CD4-positive, alpha-beta memory T cell (primary cell): Measurements from ENCODE around the gene HNRNPR. TPM values are rescaled to one million over a fixed set of nuclear protein-coding genes. Genes with fewer than 3 reads are reported as not detected.

Experiments
- CTCF ChIA-PET: fragments of 350-600 bp; sonication (Branson Sonifier 250); formaldehyde crosslinking; loops from one replicate; lab custom pipeline; 2021; ENCODE audit warnings: inconsistent platforms; ENCODE audit not compliant: partially characterized antibody; lab: Charles Lee
- POLR2A ChIA-PET: fragments of 350-600 bp; sonication (Branson Sonifier 250); formaldehyde crosslinking; loops from one replicate; lab custom pipeline; 2021; ENCODE audit not compliant: partially characterized antibody; lab: Charles Lee
- DNase-seq, 5 donors: peaks; one replicate each; pipeline versions ENCODE4 v3.0.0 to v3.0.0-alpha.2; 2020 to 2022; ENCODE audit warnings: mixed read lengths in 1 of 5
- H3K27ac ChIP-seq: one replicate; pipeline ENCODE4 v1.7.0; 2013; ENCODE audit warnings: low read depth, low read length
- H3K27me3 ChIP-seq: 2 replicates; pipeline ENCODE4 v1.7.0; 2013; ENCODE audit warnings: mild to moderate bottlenecking, low read length, moderate library complexity; ENCODE audit not compliant: insufficient read depth
- H3K36me3 ChIP-seq: 2 replicates; pipeline ENCODE4 v1.7.0; 2013; ENCODE audit warnings: mild to moderate bottlenecking, low read length, moderate library complexity; ENCODE audit not compliant: insufficient read depth
- H3K4me1 ChIP-seq: 2 replicates; pipeline ENCODE4 v1.7.0; 2013; ENCODE audit warnings: mild to moderate bottlenecking, low read length, moderate library complexity; ENCODE audit not compliant: insufficient read depth
- H3K4me3 ChIP-seq, 2 donors: one replicate each; pipeline ENCODE4 v1.7.0; 2013; ENCODE audit warnings: low read length in 2 of 2, mild to moderate bottlenecking in 1 of 2
- H3K9me3 ChIP-seq, 2 donors: one replicate each; pipeline ENCODE4 v1.7.0; 2013; ENCODE audit warnings: low read length in 2 of 2, control low read depth in 1 of 2; ENCODE audit not compliant: control insufficient read depth in 1 of 2
- H3K27ac Mint-ChIP-seq, 7 donors: one replicate each; pipeline ENCODE4 v1.8.0; 2020 to 2021; ENCODE audit warnings: mixed read lengths in 7 of 7, mild to moderate bottlenecking in 6 of 7, inconsistent platforms in 3 of 7, moderate library complexity in 3 of 7
- H3K27me3 Mint-ChIP-seq, 2 donors: one replicate each; pipeline ENCODE4 v1.8.0; 2020 to 2021; ENCODE audit warnings: mixed read lengths in 2 of 2
- H3K36me3 Mint-ChIP-seq, 2 donors: one replicate each; pipeline ENCODE4 v1.8.0; 2020 to 2021; ENCODE audit warnings: mixed read lengths in 2 of 2, inconsistent platforms in 1 of 2, mild to moderate bottlenecking in 1 of 2
- H3K4me1 Mint-ChIP-seq, 4 donors: one replicate each; pipeline ENCODE4 v1.8.0; 2020 to 2021; ENCODE audit warnings: mixed read lengths in 4 of 4, mild to moderate bottlenecking in 1 of 4
- H3K4me3 Mint-ChIP-seq, 8 donors: one replicate each; pipeline ENCODE4 v1.8.0; 2020 to 2021; ENCODE audit warnings: mixed read lengths in 8 of 8, mild to moderate bottlenecking in 7 of 8, moderate library complexity in 6 of 8, inconsistent platforms in 3 of 8
- H3K9me3 Mint-ChIP-seq, 8 donors: one replicate each; pipeline ENCODE4 v1.8.0; 2020 to 2021; ENCODE audit warnings: mixed read lengths in 8 of 8, mild to moderate bottlenecking in 5 of 8, inconsistent platforms in 3 of 8, moderate library complexity in 1 of 8
- intact Hi-C: fragments of 100-400 bp; cut with micrococcal nuclease; formaldehyde crosslinking; loops from one replicate; pipeline ENCODE4 v1.15.1; 2023
- polyA plus RNA-seq, 2 donors: library from polyadenylated mRNA; unstranded; fragments of 300-500 nt; fragmentation: Illumina TruSeq; gene quantifications; one replicate each; pipeline ENCODE4 v1.2.3, GENCODE V29; 2021
- total RNA-seq, 2 experiments: library from RNA; stranded (reverse); gene quantifications; one replicate each; pipeline ENCODE4 v1.2.3, GENCODE V29; 2021

HNRNPR gene
- 100 to 1,000 TPM; 115 to 124 TPM for total RNA-seq
- polyA plus RNA-seq, result 100 to 1,000 TPM; 181 to 194 TPM

DNA sequence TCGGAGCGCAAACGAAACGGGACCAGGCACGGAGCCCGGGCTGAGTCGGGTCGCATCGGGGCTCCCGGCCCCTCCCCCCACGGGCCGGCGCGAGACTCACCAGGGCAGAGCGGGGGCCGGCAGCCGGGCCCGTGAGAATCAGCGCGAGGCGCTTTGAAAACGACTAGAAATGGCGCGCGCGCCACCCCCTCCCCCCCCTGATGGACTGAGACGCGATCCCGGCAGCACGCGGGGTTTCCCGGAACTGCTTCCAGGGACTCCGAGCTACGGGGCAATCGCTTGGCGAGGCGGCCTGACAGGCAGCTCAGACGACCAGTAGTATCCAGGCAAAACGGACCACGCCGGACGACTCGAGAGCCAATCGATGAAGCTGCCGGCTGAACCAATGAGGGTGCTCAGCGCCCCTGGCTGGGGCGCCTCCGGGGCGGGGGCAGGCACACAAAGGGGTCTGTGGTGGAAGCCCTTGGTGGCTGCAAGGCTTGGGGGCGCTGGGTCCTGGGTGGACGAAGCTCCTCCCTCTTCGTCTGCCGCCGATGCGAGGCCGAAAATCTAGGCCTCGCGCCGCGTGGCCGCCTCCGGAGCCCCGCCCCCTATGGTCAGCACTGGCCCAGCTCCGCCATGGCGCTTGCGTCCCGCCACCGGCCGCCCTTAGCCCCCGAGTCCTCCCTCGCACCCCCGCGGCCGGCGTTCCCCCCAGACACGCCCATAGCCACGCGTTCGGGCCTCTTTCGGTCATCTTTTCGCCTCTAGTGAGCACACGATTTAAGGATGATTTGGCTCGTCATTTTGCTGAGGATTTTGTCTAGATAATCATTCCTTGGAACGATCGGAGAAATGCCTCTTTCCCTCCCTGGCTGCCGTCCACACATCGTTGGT lies at the start of gene HNRNPR:
Gene HNRNPR, minus strand, starts transcription at position 174 of the 876 bp plus-strand sequence. CDS start 3,276 bp downstream, outside the sequence.
- no peaks in the 10 kb centered on the region for H3K27me3 ChIP-seq
- intact Hi-C loops, result loop anchor here (1.0 to 5.0 kb wide), 4 partner anchors 24 to 275 kb away; partner anchors contain the start of gene E2F2
- peaks cover 0 to 2% (median 0%) of the 10 kb centered on the region in 8 donors for H3K9me3 Mint-ChIP-seq
- H3K36me3 Mint-ChIP-seq, result peaks cover 0 to 24% of the 10 kb centered on the region in 2 donors
- H3K36me3 ChIP-seq, result no peaks in the 10 kb centered on the region
- peak within 1 kb of the TSS; percentile 79 to 89 for H3K4me3 ChIP-seq
- peak within 1 kb of the TSS; percentile 75 for H3K27ac ChIP-seq
- DNase-seq, result peak; percentile 96 to 99 (median 98)
- peaks cover 35 to 53% (median 42%) of the 10 kb centered on the region in 4 donors for H3K4me1 Mint-ChIP-seq
- peak within 1 kb of the TSS; percentile 93 to 99 (median 96) for H3K27ac Mint-ChIP-seq
- H3K4me1 ChIP-seq, result peaks cover 42% of the 10 kb centered on the region
- no peaks in the 10 kb centered on the region for H3K9me3 ChIP-seq
- H3K27me3 Mint-ChIP-seq, result no peaks in the 10 kb centered on the region
- ChIA-PET CTCF (interaction anchor here (0.7 to 1.7 kb wide), 5 partner anchors 13 to 242 kb away, joined by 3 to 11 read pairs (median 3); no protein-coding TSS in a partner anchor), POLR2A (interaction anchor here (0.6 to 3.5 kb wide), 25 partner anchors 10 to 436 kb away, joined by 3 to 112 read pairs (median 4); partner anchors contain the start of genes ASAP3, E2F2, LUZP1 and RPL11)
- peak within 1 kb of the TSS; percentile 92 to 99 (median 98) for H3K4me3 Mint-ChIP-seq

DNA sequence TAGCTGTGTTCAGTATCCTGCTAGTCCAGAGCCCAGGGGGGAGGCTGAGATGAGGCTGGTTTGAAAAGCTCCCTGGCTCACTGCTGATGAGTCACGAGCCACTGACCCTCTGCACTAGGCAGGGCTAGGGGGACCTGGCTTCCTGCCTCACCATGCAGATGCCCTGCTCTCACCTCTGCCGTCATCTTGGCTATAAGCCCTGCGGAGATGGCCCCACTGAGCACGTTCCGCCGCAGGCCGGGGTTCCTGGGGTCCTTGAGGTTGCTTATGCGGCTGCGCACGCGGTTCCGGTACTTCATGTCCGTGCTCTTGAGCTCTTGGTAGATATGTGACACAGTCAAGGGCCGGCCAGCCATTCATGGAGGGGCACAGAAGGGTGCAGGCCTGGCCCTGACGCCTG lies 49.6 kb upstream of the HNRNPR start:
- no peak for DNase-seq
- H3K27me3 ChIP-seq, result no peaks in the 10 kb centered on the region
- H3K36me3 ChIP-seq, result no peaks in the 10 kb centered on the region
- no peaks in the 10 kb centered on the region for H3K9me3 ChIP-seq
- no peak overlapping the region for H3K27ac ChIP-seq
- H3K27ac Mint-ChIP-seq, result no peak overlapping the region
- no peak overlapping the region for H3K4me3 Mint-ChIP-seq
- peaks cover 7 to 9% of the 10 kb centered on the region in 2 donors for H3K36me3 Mint-ChIP-seq
- peaks cover 0 to 3% (median under 1%) of the 10 kb centered on the region in 4 donors for H3K4me1 Mint-ChIP-seq
- ChIA-PET CTCF (interaction anchor here (2.8 kb wide), 1 partner anchor 10 kb away, joined by 16 read pairs; no protein-coding TSS in a partner anchor), POLR2A (no interaction called here)
- H3K9me3 Mint-ChIP-seq, result no peaks in the 10 kb centered on the region
- no peaks in the 10 kb centered on the region for H3K4me1 ChIP-seq
- no peak overlapping the region for H3K4me3 ChIP-seq
- peaks cover 0 to 3% of the 10 kb centered on the region in 2 donors for H3K27me3 Mint-ChIP-seq
- intact Hi-C loops, result no loop called here

DNA sequence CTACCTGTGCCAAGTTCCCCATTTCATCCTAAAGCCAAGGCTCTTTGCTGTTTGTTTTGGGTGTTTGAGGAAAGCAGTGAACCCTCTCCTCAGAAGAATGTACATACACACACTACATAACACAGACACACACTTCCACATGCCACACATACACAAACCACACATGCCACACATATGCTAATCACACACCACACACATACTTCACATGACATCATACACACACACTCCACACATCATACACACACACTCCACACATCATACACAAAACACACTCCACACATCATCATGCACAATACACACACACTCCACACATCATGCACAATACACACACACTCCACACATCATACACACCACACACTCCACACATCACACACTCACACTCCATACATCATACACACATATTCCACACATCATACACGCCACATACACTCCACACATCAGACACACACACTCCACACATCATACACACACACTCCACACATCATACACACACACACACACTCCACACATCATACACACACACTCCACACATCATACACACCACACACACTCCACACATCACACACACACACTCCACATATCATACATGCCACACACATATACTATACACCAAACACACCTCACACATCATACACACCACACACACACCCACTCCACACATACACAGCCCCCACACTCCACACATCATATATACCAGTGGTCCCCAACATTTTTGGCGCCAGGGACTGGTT lies 48.2 kb upstream of the HNRNPR start:
- peaks cover 4 to 5% of the 10 kb centered on the region in 2 donors for H3K36me3 Mint-ChIP-seq
- H3K9me3 Mint-ChIP-seq, result no peaks in the 10 kb centered on the region
- no peak overlapping the region for H3K4me3 ChIP-seq
- CTCF ChIA-PET, result no interaction called here
- no peak for DNase-seq
- H3K27ac Mint-ChIP-seq, result no peak overlapping the region
- no peak overlapping the region for H3K4me3 Mint-ChIP-seq
- H3K9me3 ChIP-seq, result no peaks in the 10 kb centered on the region
- no peaks in the 10 kb centered on the region for H3K27me3 ChIP-seq
- H3K36me3 ChIP-seq, result no peaks in the 10 kb centered on the region
- intact Hi-C loops, result no loop called here
- POLR2A ChIA-PET, result no interaction called here
- no peaks in the 10 kb centered on the region for H3K4me1 ChIP-seq
- H3K4me1 Mint-ChIP-seq, result peaks cover 0 to 3% (median under 1%) of the 10 kb centered on the region in 4 donors
- H3K27ac ChIP-seq, result no peak overlapping the region
- peaks cover 0 to 3% of the 10 kb centered on the region in 2 donors for H3K27me3 Mint-ChIP-seq

DNA sequence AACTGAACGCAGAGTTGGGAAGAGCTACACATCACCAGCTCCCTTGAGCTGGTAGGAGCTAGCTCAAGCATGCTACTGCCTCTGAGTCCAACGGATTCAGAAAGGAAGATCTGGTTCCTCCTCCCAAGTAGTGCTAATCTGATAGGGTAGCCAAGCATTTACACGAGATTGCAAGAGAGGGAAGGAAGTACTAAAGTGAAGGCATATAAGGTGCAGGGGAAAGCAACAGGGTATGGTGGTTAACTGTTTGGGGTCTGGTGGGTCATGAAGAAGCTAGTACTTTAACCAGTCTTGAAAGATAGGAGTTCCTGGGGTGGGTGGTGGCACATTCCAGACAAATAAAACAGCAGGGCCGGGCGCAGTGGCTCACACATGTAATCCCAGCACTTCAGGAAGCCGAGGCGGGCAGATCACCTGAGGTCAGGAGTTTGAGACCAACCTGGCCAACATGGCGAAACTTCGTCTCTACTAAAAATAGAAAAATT lies 45.8 kb upstream of the HNRNPR start:
- intact Hi-C loops, result no loop called here
- Mint-ChIP-seq H3K36me3 (peaks cover 0 to 4% of the 10 kb centered on the region in 2 donors), H3K27me3 (peaks cover 0 to 3% of the 10 kb centered on the region in 2 donors), H3K4me1 (no peaks in the 10 kb centered on the region), H3K9me3 (no peaks in the 10 kb centered on the region), H3K4me3 (no peak overlapping the region), H3K27ac (peak overlapping the region in 1 of 7 donors; percentile 43)
- ChIA-PET CTCF (interaction anchor here (2.5 kb wide), 1 partner anchor 14 kb away, joined by 9 read pairs; no protein-coding TSS in a partner anchor), POLR2A (no interaction called here)
- H3K4me3 ChIP-seq, result no peak overlapping the region
- H3K27ac ChIP-seq, result no peak overlapping the region
- no peak for DNase-seq
- no peaks in the 10 kb centered on the region for H3K27me3 ChIP-seq
- no peaks in the 10 kb centered on the region for H3K9me3 ChIP-seq
- H3K36me3 ChIP-seq, result no peaks in the 10 kb centered on the region
- H3K4me1 ChIP-seq, result no peaks in the 10 kb centered on the region

DNA sequence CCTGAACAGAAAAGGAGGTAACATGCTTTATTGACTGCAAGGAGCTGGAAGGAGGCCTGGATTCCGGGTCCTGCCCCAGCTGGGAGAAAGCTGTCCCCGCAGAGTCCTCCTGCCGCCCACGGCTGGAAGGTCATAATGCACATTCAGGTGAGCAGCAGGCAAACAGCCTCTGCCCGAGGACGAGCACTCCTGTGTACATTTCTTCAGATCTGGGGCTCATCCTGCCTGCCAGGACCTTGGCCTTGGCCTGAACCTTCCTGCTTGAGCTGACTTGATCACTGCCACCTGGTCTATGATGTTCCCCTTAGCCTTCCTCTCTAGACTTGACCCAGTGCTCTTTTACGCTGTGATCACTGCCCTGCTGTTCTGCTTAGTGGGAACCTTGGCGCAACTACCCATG lies 43.4 kb upstream of the HNRNPR start:
- intact Hi-C loops, result no loop called here
- Histone ChIP-seq H3K27ac (no peak overlapping the region), H3K4me1 (no peaks in the 10 kb centered on the region), H3K4me3 (no peak overlapping the region), H3K36me3 (peaks cover 4% of the 10 kb centered on the region), H3K27me3 (no peaks in the 10 kb centered on the region), H3K9me3 (no peaks in the 10 kb centered on the region)
- CTCF ChIA-PET, result interaction anchor here (2.5 kb wide), 1 partner anchor 17 kb away, joined by 9 read pairs; no protein-coding TSS in a partner anchor
- POLR2A ChIA-PET, result no interaction called here
- no peak for DNase-seq
- no peaks in the 10 kb centered on the region for H3K9me3 Mint-ChIP-seq
- peaks cover 0 to 8% of the 10 kb centered on the region in 2 donors for H3K36me3 Mint-ChIP-seq
- peaks cover 0 to 3% of the 10 kb centered on the region in 2 donors for H3K27me3 Mint-ChIP-seq
- H3K4me3 Mint-ChIP-seq, result no peak overlapping the region
- peak overlapping the region in 1 of 7 donors; percentile 15 for H3K27ac Mint-ChIP-seq
- H3K4me1 Mint-ChIP-seq, result no peaks in the 10 kb centered on the region

DNA sequence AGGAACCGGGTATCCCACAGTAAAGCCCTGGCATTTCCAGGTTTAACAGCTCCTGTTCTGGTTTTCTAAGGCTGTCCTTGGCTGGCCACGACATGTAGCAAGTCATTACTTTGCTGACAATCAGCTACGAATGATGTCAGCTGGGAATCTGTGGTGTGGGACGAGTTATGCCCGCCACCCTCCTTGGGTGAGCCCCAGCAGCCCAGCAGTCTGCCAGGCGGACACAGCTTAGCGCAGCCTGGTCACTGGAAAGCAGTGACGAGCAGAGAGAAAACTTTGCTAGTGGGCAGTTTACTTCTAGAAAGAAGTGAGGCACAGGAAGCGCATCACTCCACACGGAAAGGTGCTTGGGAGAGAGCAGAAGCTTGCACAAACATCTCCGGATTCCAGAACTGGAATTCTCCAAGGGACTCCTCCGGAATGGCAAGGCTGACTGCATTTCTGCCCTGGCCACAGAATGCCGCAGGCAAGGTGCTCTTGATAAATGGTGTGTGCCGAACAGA lies 41.1 kb upstream of the HNRNPR start:
- no peaks in the 10 kb centered on the region for H3K9me3 ChIP-seq
- CTCF ChIA-PET, result no interaction called here
- intact Hi-C loops, result no loop called here
- Mint-ChIP-seq H3K9me3 (no peaks in the 10 kb centered on the region), H3K4me3 (no peak overlapping the region), H3K27me3 (no peaks in the 10 kb centered on the region), H3K36me3 (peaks cover 0 to 11% of the 10 kb centered on the region in 2 donors), H3K4me1 (no peaks in the 10 kb centered on the region), H3K27ac (no peak overlapping the region)
- H3K4me3 ChIP-seq, result no peak overlapping the region
- H3K27ac ChIP-seq, result no peak overlapping the region
- DNase-seq, result no peak
- H3K27me3 ChIP-seq, result no peaks in the 10 kb centered on the region
- H3K4me1 ChIP-seq, result no peaks in the 10 kb centered on the region
- POLR2A ChIA-PET, result no interaction called here
- H3K36me3 ChIP-seq, result peaks cover 4% of the 10 kb centered on the region
